Activated naive CD4-positive, alpha-beta T cell treated with anti-CD3 and anti-CD28 coated beads for 36 hours (primary cell): ENCODE results near the gene PHC2. TPM values are rescaled to one million over a fixed set of nuclear protein-coding genes. Genes with fewer than 3 reads are reported as not detected.
A peak's percentile ranks its signal among the peaks of the same experiment; 100 is the strongest.

Source experiments
- CTCF ChIA-PET: fragments of 350-600 bp; sonication (Branson Sonifier 250); formaldehyde crosslinking; loops from one replicate; lab custom pipeline; 2021; ENCODE audit warnings: antibody characterized with exemption; lab: Charles Lee
- DNase-seq: peaks from one replicate; pipeline ENCODE4 v3.0.0-alpha.2; 2020
- H3K27ac Mint-ChIP-seq: one replicate; pipeline ENCODE4 v1.8.0; 2021; ENCODE audit warnings: mild to moderate bottlenecking, mixed read lengths
- H3K27me3 Mint-ChIP-seq: one replicate; pipeline ENCODE4 v1.8.0; 2021; ENCODE audit warnings: low read depth, mixed read lengths
- H3K36me3 Mint-ChIP-seq: one replicate; pipeline ENCODE4 v1.8.0; 2021; ENCODE audit warnings: low read depth, mixed read lengths
- H3K4me1 Mint-ChIP-seq: one replicate; pipeline ENCODE4 v1.8.0; 2021; ENCODE audit warnings: low read depth, mixed read lengths
- H3K4me3 Mint-ChIP-seq: one replicate; pipeline ENCODE4 v1.8.0; 2021; ENCODE audit warnings: mild to moderate bottlenecking, moderate library complexity, mixed read lengths
- H3K9me3 Mint-ChIP-seq: one replicate; pipeline ENCODE4 v1.8.0; 2021; ENCODE audit warnings: mixed read lengths
- intact Hi-C: fragments of 100-400 bp; cut with micrococcal nuclease; formaldehyde crosslinking; loops from one replicate; pipeline ENCODE4 v1.15.1; 2023
- total RNA-seq, 2 experiments: library from RNA; stranded (reverse); gene quantifications; one replicate each; pipeline ENCODE4 v1.2.3, GENCODE V29; 2021

The PHC2 gene
- total RNA-seq, 2 experiments from 2014 or later, result 15.6 to 15.9 TPM

DNA sequence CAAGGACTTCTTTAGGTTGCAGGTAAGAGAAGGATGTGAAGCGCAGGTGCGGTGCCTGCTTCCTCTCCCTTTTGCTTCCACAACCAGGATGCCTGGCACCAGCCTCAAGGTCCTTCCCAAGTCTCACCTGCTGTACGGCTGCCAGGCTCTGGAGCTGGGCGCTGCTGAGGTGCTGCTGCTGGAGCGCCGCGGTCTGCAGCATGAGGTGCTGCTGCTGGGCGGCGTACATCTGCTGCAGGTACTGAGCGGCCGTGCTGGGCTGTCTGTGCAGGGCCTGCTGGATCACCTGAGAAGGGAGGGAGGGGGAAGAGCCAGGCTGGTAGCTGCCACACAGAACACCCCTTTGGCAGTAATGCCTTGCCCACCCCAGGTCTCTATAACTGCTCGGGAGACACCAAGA lies 58.7 kb downstream of the PHC2 start:
- Mint-ChIP-seq H3K4me1 (peaks cover 4% of the 10 kb centered on the region), H3K27ac (no peak overlapping the region), H3K9me3 (no peaks in the 10 kb centered on the region), H3K27me3 (no peaks in the 10 kb centered on the region), H3K4me3 (no peak overlapping the region), H3K36me3 (no peaks in the 10 kb centered on the region)
- CTCF ChIA-PET, result interaction anchor here (0.6 to 9.3 kb wide), 3 partner anchors 76 to 105 kb away, joined by 3 to 84 read pairs (median 5); no protein-coding TSS in a partner anchor
- no peak for DNase-seq
- intact Hi-C loops, result no loop called here

- intact Hi-C loops, result no loop called here
- Mint-ChIP-seq H3K4me1 (no peaks in the 10 kb centered on the region), H3K9me3 (no peaks in the 10 kb centered on the region), H3K27me3 (no peaks in the 10 kb centered on the region), H3K27ac (no peak overlapping the region), H3K36me3 (no peaks in the 10 kb centered on the region), H3K4me3 (no peak overlapping the region)
- CTCF ChIA-PET, result interaction anchor here (1.9 to 9.3 kb wide), 2 partner anchors 76 to 100 kb away, joined by 5 to 84 read pairs; no protein-coding TSS in a partner anchor
- DNase-seq, result no peak
Measured at GRCh38 chr1:33371334-33371733, 59.6 kb downstream of the PHC2 start.

GRCh38 chr1:33370827-33371226 lies 60.1 kb downstream of the PHC2 start:
- no peaks in the 10 kb centered on the region for H3K9me3 Mint-ChIP-seq
- CTCF ChIA-PET, result interaction anchor here (1.9 to 9.3 kb wide), 2 partner anchors 75 to 101 kb away, joined by 7 to 84 read pairs; no protein-coding TSS in a partner anchor
- H3K4me3 Mint-ChIP-seq, result no peak overlapping the region
- H3K4me1 Mint-ChIP-seq, result no peaks in the 10 kb centered on the region
- intact Hi-C loops, result no loop called here
- no peaks in the 10 kb centered on the region for H3K27me3 Mint-ChIP-seq
- no peak for DNase-seq
- no peak overlapping the region for H3K27ac Mint-ChIP-seq
- H3K36me3 Mint-ChIP-seq, result no peaks in the 10 kb centered on the region

- DNase-seq, result no peak
- intact Hi-C loops, result no loop called here
- Mint-ChIP-seq H3K36me3 (no peaks in the 10 kb centered on the region), H3K4me3 (no peak overlapping the region), H3K9me3 (no peaks in the 10 kb centered on the region), H3K27me3 (no peaks in the 10 kb centered on the region), H3K4me1 (no peaks in the 10 kb centered on the region), H3K27ac (no peak overlapping the region)
- CTCF ChIA-PET, result interaction anchor here (1.9 to 9.3 kb wide), 2 partner anchors 75 to 101 kb away, joined by 7 to 84 read pairs; no protein-coding TSS in a partner anchor
Measured at GRCh38 chr1:33370301-33370700, 60.6 kb downstream of the PHC2 start.

DNA sequence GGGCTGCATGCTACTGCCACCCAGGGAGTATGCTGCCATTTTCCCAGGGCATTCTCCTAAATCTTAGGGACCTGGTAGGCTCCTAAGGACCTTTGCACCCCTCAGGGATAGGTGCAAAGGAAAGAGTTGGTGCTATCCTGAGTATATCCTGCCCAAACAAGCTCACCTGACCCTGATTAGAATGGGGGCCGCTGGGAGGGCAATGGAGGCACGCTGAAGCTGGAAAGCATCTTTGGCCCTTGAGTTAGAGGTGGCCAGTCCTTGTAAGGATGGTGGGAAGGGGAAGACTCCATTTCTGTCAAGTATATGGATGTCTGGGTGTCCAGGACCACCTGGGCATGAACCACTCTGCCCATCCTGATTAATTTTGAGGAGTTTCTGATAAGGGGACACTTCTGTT lies 61.1 kb downstream of the PHC2 start:
- no peaks in the 10 kb centered on the region for H3K27me3 Mint-ChIP-seq
- DNase-seq, result no peak
- intact Hi-C loops, result loop anchor here (5.0 kb wide), 3 partner anchors 103 to 492 kb away; partner anchors contain the start of gene ZSCAN20
- H3K4me1 Mint-ChIP-seq, result no peaks in the 10 kb centered on the region
- H3K36me3 Mint-ChIP-seq, result no peaks in the 10 kb centered on the region
- H3K4me3 Mint-ChIP-seq, result no peak overlapping the region
- no peaks in the 10 kb centered on the region for H3K9me3 Mint-ChIP-seq
- H3K27ac Mint-ChIP-seq, result no peak overlapping the region
- CTCF ChIA-PET, result interaction anchor here (0.6 to 9.3 kb wide), 4 partner anchors 57 to 107 kb away, joined by 3 to 84 read pairs (median 5); no protein-coding TSS in a partner anchor

GRCh38 chr1:33369081-33369480 lies 61.8 kb downstream of the PHC2 start:
- intact Hi-C loops, result loop anchor here (5.0 kb wide), 3 partner anchors 103 to 492 kb away; partner anchors contain the start of gene ZSCAN20
- Mint-ChIP-seq H3K27me3 (no peaks in the 10 kb centered on the region), H3K27ac (no peak overlapping the region), H3K9me3 (no peaks in the 10 kb centered on the region), H3K4me3 (no peak overlapping the region), H3K4me1 (no peaks in the 10 kb centered on the region), H3K36me3 (no peaks in the 10 kb centered on the region)
- no peak for DNase-seq
- CTCF ChIA-PET, result interaction anchor here (0.6 to 9.3 kb wide), 4 partner anchors 56 to 107 kb away, joined by 3 to 84 read pairs (median 5); no protein-coding TSS in a partner anchor

DNA sequence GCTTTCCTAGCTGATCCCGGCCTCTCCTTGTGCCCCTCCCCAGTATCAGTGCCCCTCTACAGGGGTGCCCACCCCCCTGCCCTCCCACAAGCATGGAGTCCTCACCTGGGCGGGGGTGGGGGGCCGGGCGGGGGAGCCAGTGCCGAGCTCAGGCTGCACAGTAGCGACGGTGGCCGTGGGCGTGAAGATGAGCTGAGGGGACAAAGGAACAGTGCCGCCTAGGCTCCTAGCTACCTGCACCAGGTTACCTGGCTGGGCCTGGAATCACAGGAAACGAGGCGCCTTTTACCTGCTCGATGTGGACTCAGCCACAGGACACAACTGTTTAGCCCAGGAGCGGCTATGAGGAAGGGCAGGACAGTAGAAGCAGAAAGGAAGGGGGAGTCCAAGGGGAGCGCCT lies 62.5 kb downstream of the PHC2 start:
- H3K4me1 Mint-ChIP-seq, result no peaks in the 10 kb centered on the region
- H3K27ac Mint-ChIP-seq, result no peak overlapping the region
- H3K9me3 Mint-ChIP-seq, result no peaks in the 10 kb centered on the region
- no peak for DNase-seq
- H3K36me3 Mint-ChIP-seq, result no peaks in the 10 kb centered on the region
- no peaks in the 10 kb centered on the region for H3K27me3 Mint-ChIP-seq
- CTCF ChIA-PET, result interaction anchor here (0.6 to 9.3 kb wide), 2 partner anchors 73 to 230 kb away, joined by 3 to 84 read pairs; no protein-coding TSS in a partner anchor
- no peak overlapping the region for H3K4me3 Mint-ChIP-seq
- intact Hi-C loops, result loop anchor here (5.0 kb wide), 3 partner anchors 104 to 491 kb away; partner anchors contain the start of gene ZSCAN20

GRCh38 chr1:33367485-33368405 lies 63.1 kb downstream of the PHC2 start:
- H3K4me1 Mint-ChIP-seq, result no peaks in the 10 kb centered on the region
- no peaks in the 10 kb centered on the region for H3K27me3 Mint-ChIP-seq
- CTCF ChIA-PET, result interaction anchor here (0.6 to 9.3 kb wide), 2 partner anchors 72 to 229 kb away, joined by 3 to 84 read pairs; no protein-coding TSS in a partner anchor
- no peak overlapping the region for H3K27ac Mint-ChIP-seq
- DNase-seq, result peak; percentile 92
- no peaks in the 10 kb centered on the region for H3K9me3 Mint-ChIP-seq
- H3K4me3 Mint-ChIP-seq, result no peak overlapping the region
- H3K36me3 Mint-ChIP-seq, result no peaks in the 10 kb centered on the region
- intact Hi-C loops, result loop anchor here (1.0 to 5.0 kb wide), 5 partner anchors 72 to 490 kb away; partner anchors contain the start of gene ZSCAN20

GRCh38 chr1:33366762-33367484 lies 64.0 kb downstream of the PHC2 start:
- no peak overlapping the region for H3K27ac Mint-ChIP-seq
- H3K9me3 Mint-ChIP-seq, result no peaks in the 10 kb centered on the region
- no peaks in the 10 kb centered on the region for H3K27me3 Mint-ChIP-seq
- H3K4me1 Mint-ChIP-seq, result no peaks in the 10 kb centered on the region
- intact Hi-C loops, result loop anchor here (1.0 to 5.0 kb wide), 5 partner anchors 72 to 490 kb away; partner anchors contain the start of gene ZSCAN20
- no peaks in the 10 kb centered on the region for H3K36me3 Mint-ChIP-seq
- no peak overlapping the region for H3K4me3 Mint-ChIP-seq
- no peak for DNase-seq
- CTCF ChIA-PET, result interaction anchor here (1.4 to 9.3 kb wide), 2 partner anchors 10 to 71 kb away, joined by 3 to 84 read pairs; no protein-coding TSS in a partner anchor

GRCh38 chr1:33365560-33365997 lies 65.3 kb downstream of the PHC2 start:
- CTCF ChIA-PET, result interaction anchor here (0.7 to 9.3 kb wide), 2 partner anchors 70 to 239 kb away, joined by 3 to 84 read pairs; no protein-coding TSS in a partner anchor
- DNase-seq, result no peak
- Mint-ChIP-seq H3K4me3 (no peak overlapping the region), H3K36me3 (no peaks in the 10 kb centered on the region), H3K27me3 (no peaks in the 10 kb centered on the region), H3K27ac (no peak overlapping the region), H3K4me1 (no peaks in the 10 kb centered on the region), H3K9me3 (no peaks in the 10 kb centered on the region)
- intact Hi-C loops, result loop anchor here (5.0 kb wide), 3 partner anchors 107 to 488 kb away; partner anchors contain the start of gene ZSCAN20

- intact Hi-C loops, result no loop called here
- Mint-ChIP-seq H3K27ac (no peak overlapping the region), H3K36me3 (no peaks in the 10 kb centered on the region), H3K4me3 (no peak overlapping the region), H3K27me3 (no peaks in the 10 kb centered on the region), H3K4me1 (no peaks in the 10 kb centered on the region), H3K9me3 (no peaks in the 10 kb centered on the region)
- no peak for DNase-seq
- CTCF ChIA-PET, result interaction anchor here (0.7 to 9.3 kb wide), 2 partner anchors 9 to 69 kb away, joined by 4 to 84 read pairs; no protein-coding TSS in a partner anchor
Measured at GRCh38 chr1:33364565-33364918, 66.4 kb downstream of the PHC2 start.
